HG03439 (cell line): Measurements from ENCODE around the gene PTPRN2.
"Not testable (repeated sequence)": the region's sequence is repeated elsewhere in the genome, so short reads cannot be mapped to it uniquely, and the experiment has no call there.

Experiments used
- ATAC-seq: cut with Tn5 transposase; IDR thresholded peaks from one replicate; pipeline ENCODE4 v1.9.1; 2021; ENCODE audit warnings: mild to moderate bottlenecking, moderate library complexity; ENCODE audit not compliant: unreplicated experiment

PTPRN2 gene

GRCh38 chr7:157905651-157906461, 681.8 kb downstream of the PTPRN2 start:
- no peak for ATAC-seq

GRCh38 chr7:157904866-157905570, 682.6 kb downstream of the PTPRN2 start:
- no peak for ATAC-seq

- no peak for ATAC-seq
These were observed 683.3 kb downstream of the PTPRN2 start for GRCh38 chr7:157904211-157904865.

- no peak for ATAC-seq
These were observed 683.9 kb downstream of the PTPRN2 start for GRCh38 chr7:157903710-157904109.

- no peak for ATAC-seq
These were observed 684.3 kb downstream of the PTPRN2 start for GRCh38 chr7:157903296-157903695.

- not testable (repeated sequence) for ATAC-seq
These were observed 685.6 kb downstream of the PTPRN2 start for GRCh38 chr7:157901816-157902610.

- ATAC-seq = no peak
These were observed 686.5 kb downstream of the PTPRN2 start for GRCh38 chr7:157901166-157901565.

GRCh38 chr7:157900556-157900955, 687.1 kb downstream of the PTPRN2 start:
- ATAC-seq = no peak

- ATAC-seq = no peak
These were observed 687.6 kb downstream of the PTPRN2 start for GRCh38 chr7:157900011-157900410.

- no peak for ATAC-seq
These were observed 688.7 kb downstream of the PTPRN2 start for GRCh38 chr7:157898802-157899505.

- no peak for ATAC-seq
These were observed 689.4 kb downstream of the PTPRN2 start for GRCh38 chr7:157898261-157898660.

GRCh38 chr7:157897681-157898080, 689.9 kb downstream of the PTPRN2 start:
- ATAC-seq = no peak

- no peak for ATAC-seq
These were observed 690.7 kb downstream of the PTPRN2 start for GRCh38 chr7:157896774-157897555.

- ATAC-seq = not testable (repeated sequence)
These were observed 691.3 kb downstream of the PTPRN2 start for GRCh38 chr7:157896376-157896675.

- ATAC-seq = no peak
These were observed 691.9 kb downstream of the PTPRN2 start for GRCh38 chr7:157895520-157896375.

GRCh38 chr7:157895098-157895497, 692.5 kb downstream of the PTPRN2 start:
- ATAC-seq = not testable (repeated sequence)

- ATAC-seq = no peak
These were observed 694.0 kb downstream of the PTPRN2 start for GRCh38 chr7:157893535-157894044.

- ATAC-seq = no peak
These were observed 694.7 kb downstream of the PTPRN2 start for GRCh38 chr7:157892751-157893523.
